HUES64 (cell line): ENCODE results near the gene LY6G5C.

Experiments used
- H3K27ac ChIP-seq: 2 replicates; pipeline ENCODE4 v1.7.0; 2013; ENCODE audit warnings: low read depth, low read length, inconsistent platforms
- H3K27me3 ChIP-seq: 2 replicates; pipeline ENCODE4 v1.6.1; 2013; ENCODE audit warnings: mild to moderate bottlenecking, low read length; ENCODE audit not compliant: insufficient read depth
- H3K36me3 ChIP-seq: 2 replicates; pipeline ENCODE4 v1.6.1; 2013; ENCODE audit warnings: mild to moderate bottlenecking, low read length; ENCODE audit not compliant: insufficient read depth
- H3K4me1 ChIP-seq: 2 replicates; pipeline ENCODE4 v1.6.1; 2013; ENCODE audit warnings: mild to moderate bottlenecking, low read length, moderate library complexity; ENCODE audit not compliant: insufficient read depth
- H3K4me3 ChIP-seq: 2 replicates; pipeline ENCODE4 v1.5.1; 2013; ENCODE audit warnings: mild to moderate bottlenecking, low read length, moderate library complexity
- H3K9ac ChIP-seq: 2 replicates; pipeline ENCODE4 v1.6.1; 2013; ENCODE audit warnings: mild to moderate bottlenecking, low read depth, low read length
- H3K9me3 ChIP-seq: 2 replicates; pipeline ENCODE4 v1.6.1; 2013; ENCODE audit warnings: low read depth, low read length; ENCODE audit not compliant: insufficient read depth
- WGBS: fragments of 150-250, 120-280 bp; methylation state at CpG from one replicate; pipeline ENCODE4 v1.1.7; 2013; ENCODE audit warnings: missing lambda C conversion rate; 5-methylcytosine and 5-hydroxymethylcytosine counted together

The LY6G5C gene

GRCh38 chr6:31701666-31702404, 21.0 kb upstream of the LY6G5C start:
- H3K36me3 ChIP-seq, result peaks cover 15% of the 10 kb centered on the region; the same call in 1 of the 2 replicates
- peak overlapping the region; percentile 87 for H3K4me3 ChIP-seq
- H3K27me3 ChIP-seq, result no peaks in the 10 kb centered on the region
- H3K27ac ChIP-seq, result no peak overlapping the region
- no peaks in the 10 kb centered on the region for H3K9me3 ChIP-seq
- WGBS, result 68% methylated on average over 7 of the region's 7 CpGs
- H3K4me1 ChIP-seq, result 0 out of 2 replicates have a peak, but pooled peaks cover 4% of the 10 kb centered on the region
- H3K9ac ChIP-seq, result peak overlapping the region; percentile 84; the same call in 1 of the 2 replicates

DNA sequence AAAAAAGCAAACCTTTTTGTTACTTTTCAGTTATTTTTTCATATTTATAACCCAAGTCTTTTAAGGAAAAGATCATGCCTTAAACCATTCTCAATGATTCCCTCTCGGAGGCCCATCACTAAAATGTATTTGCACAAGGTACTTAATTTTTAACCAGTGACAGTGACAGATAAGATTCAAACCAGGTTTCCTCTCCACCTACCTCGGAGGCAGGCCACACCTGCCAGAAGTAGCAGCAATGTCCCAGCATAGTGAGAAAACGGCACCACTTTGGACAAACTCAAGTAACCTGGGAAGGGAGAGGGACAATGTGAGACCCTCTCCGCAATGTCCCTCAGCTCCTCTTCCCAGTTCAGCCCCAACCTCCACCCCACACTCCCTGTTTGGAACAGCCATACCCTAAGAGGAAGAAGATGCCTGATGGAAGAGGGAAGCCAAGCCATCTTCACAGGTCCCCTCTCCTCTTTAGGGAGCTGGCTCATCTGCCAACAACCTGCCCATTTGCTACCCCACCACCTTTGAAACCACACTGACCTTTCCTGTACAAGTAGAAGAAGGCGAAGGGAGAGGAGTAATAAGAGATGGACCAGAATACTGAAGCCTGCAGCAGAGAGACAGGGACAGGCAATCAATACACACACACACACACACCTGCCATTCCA, 20.0 kb upstream of the LY6G5C start:
- Histone ChIP-seq H3K4me1 (0 out of 2 replicates have a peak, but pooled peaks cover 4% of the 10 kb centered on the region), H3K27ac (no peak overlapping the region), H3K36me3 (peaks cover 19% of the 10 kb centered on the region; the same call in 1 of the 2 replicates), H3K9ac (no peak overlapping the region), H3K27me3 (no peaks in the 10 kb centered on the region), H3K4me3 (no peak overlapping the region), H3K9me3 (no peaks in the 10 kb centered on the region)
- 93% methylated on average over 3 of the region's 5 CpGs for WGBS

GRCh38 chr6:31697555-31697954, 16.7 kb upstream of the LY6G5C start:
- Histone ChIP-seq H3K27ac (no peak overlapping the region), H3K27me3 (no peaks in the 10 kb centered on the region), H3K4me1 (0 out of 2 replicates have a peak, but pooled peaks cover 4% of the 10 kb centered on the region), H3K4me3 (no peak overlapping the region), H3K9me3 (no peaks in the 10 kb centered on the region), H3K36me3 (peaks cover 43% of the 10 kb centered on the region), H3K9ac (no peak overlapping the region)
- WGBS, result 95% methylated on average over 3 of the region's 3 CpGs

DNA sequence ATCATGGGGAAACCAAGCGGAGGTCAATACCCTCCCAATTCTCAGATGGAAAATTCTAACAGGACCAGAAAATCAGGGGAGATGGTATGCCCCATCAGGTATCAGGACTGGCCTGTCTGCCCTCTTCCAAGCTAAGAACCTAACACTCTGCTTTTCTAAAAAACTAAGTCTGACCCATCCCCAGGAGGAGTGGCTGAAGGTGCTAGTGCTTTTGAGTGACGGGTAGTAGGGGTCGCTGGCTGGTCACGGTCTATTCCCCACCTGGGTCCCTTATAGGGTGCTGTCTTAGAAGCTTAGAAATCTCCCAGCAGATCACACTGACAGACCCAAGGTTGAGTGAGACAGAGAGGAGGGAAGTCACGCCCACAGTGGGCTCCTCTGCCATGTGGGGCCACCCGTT, 12.7 kb upstream of the LY6G5C start:
- Histone ChIP-seq H3K4me1 (no peaks in the 10 kb centered on the region), H3K27ac (no peak overlapping the region), H3K4me3 (no peak overlapping the region), H3K36me3 (peaks cover 66% of the 10 kb centered on the region), H3K27me3 (no peaks in the 10 kb centered on the region), H3K9ac (no peak overlapping the region), H3K9me3 (no peaks in the 10 kb centered on the region)
- 89% methylated on average over 6 of the region's 6 CpGs for WGBS

- H3K36me3 ChIP-seq, result peaks cover 72% of the 10 kb centered on the region
- H3K27ac ChIP-seq, result no peak overlapping the region
- no peaks in the 10 kb centered on the region for H3K9me3 ChIP-seq
- no peak overlapping the region for H3K9ac ChIP-seq
- no peaks in the 10 kb centered on the region for H3K27me3 ChIP-seq
- H3K4me3 ChIP-seq, result no peak overlapping the region
- H3K4me1 ChIP-seq, result no peaks in the 10 kb centered on the region
- 94% methylated on average over 9 of the region's 9 CpGs for WGBS
Measured at GRCh38 chr6:31692886-31693285, 12.0 kb upstream of the LY6G5C start.

GRCh38 chr6:31692353-31692752, 11.5 kb upstream of the LY6G5C start:
- Histone ChIP-seq H3K4me3 (no peak overlapping the region), H3K9me3 (no peaks in the 10 kb centered on the region), H3K9ac (no peak overlapping the region), H3K36me3 (peaks cover 77% of the 10 kb centered on the region), H3K27ac (no peak overlapping the region), H3K27me3 (no peaks in the 10 kb centered on the region), H3K4me1 (no peaks in the 10 kb centered on the region)
- WGBS, result 96% methylated on average over 4 of the region's 4 CpGs

GRCh38 chr6:31691564-31692108, 10.8 kb upstream of the LY6G5C start:
- Histone ChIP-seq H3K4me1 (no peaks in the 10 kb centered on the region), H3K27me3 (no peaks in the 10 kb centered on the region), H3K27ac (no peak overlapping the region), H3K9me3 (no peaks in the 10 kb centered on the region), H3K4me3 (no peak overlapping the region), H3K36me3 (peaks cover 77% of the 10 kb centered on the region), H3K9ac (no peak overlapping the region)
- 93% methylated on average over 12 of the region's 12 CpGs for WGBS

DNA sequence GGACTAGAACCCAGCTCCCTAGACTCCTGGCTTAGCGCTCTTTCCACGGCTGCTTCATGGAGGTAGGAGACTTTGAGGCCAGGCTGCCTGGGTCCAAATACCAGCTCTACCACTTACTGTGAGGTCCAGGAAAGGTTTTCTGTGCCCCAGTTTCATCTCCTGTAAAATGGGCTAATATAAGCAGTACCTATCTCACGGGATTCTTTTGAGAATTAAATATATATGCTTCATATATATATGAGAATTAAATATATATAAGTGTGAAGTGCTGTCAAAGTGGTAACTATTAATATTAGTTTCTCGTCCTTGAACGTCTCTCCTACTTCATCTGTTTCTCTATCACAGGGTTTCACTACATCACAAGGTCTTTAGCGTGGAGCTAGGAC, 10.2 kb upstream of the LY6G5C start:
- H3K27ac ChIP-seq, result no peak overlapping the region
- peaks cover 81% of the 10 kb centered on the region for H3K36me3 ChIP-seq

GRCh38 chr6:31690231-31691077, 9.6 kb upstream of the LY6G5C start:
- Histone ChIP-seq H3K4me1 (no peaks in the 10 kb centered on the region), H3K36me3 (peaks cover 81% of the 10 kb centered on the region), H3K27me3 (no peaks in the 10 kb centered on the region), H3K4me3 (no peak overlapping the region), H3K27ac (no peak overlapping the region), H3K9me3 (no peaks in the 10 kb centered on the region), H3K9ac (no peak overlapping the region)
- 71% methylated on average over 8 of the region's 10 CpGs for WGBS

More for the DNA sequence above, 10.2 kb upstream of the LY6G5C start:
- Histone ChIP-seq H3K4me1 (no peaks in the 10 kb centered on the region), H3K27me3 (no peaks in the 10 kb centered on the region), H3K9ac (no peak overlapping the region), H3K9me3 (no peaks in the 10 kb centered on the region), H3K4me3 (no peak overlapping the region)
- whole genome bisulfite sequencing, result 94% methylated on average over 5 of the region's 6 CpGs

GRCh38 chr6:31689249-31690110, 8.6 kb upstream of the LY6G5C start:
- no peaks in the 10 kb centered on the region for H3K27me3 ChIP-seq
- H3K9me3 ChIP-seq, result no peaks in the 10 kb centered on the region
- no peak overlapping the region for H3K9ac ChIP-seq
- no peaks in the 10 kb centered on the region for H3K4me1 ChIP-seq
- 89% methylated on average over 11 of the region's 11 CpGs for WGBS
- H3K27ac ChIP-seq, result no peak overlapping the region
- no peak overlapping the region for H3K4me3 ChIP-seq
- H3K36me3 ChIP-seq, result peaks cover 73% of the 10 kb centered on the region
